ENCODE results near the gene EYA4.

EYA4 gene

DNA sequence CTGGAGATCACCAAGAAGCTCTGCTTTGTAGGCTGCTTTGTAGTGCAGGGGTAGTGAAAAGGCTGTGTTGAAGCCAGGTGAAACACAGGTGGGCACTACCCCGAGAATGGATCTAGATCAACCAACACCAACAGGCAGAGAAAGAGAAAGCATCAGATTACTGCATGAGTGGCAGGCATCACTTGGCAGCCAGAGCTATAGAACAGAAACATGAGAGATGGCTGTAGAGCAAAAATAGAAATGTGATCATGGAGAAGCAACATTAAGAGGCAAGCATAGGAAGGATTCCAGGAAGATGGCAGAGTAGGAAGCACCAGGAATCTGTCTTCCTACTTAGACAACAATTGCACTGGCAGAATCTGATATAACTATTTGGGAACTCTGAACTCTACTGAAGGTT is 336.7 kb downstream of the EYA4 start:
- DNase-seq (ENCODE audit: low read depth in 2 of 2) = no peak

Data from stimulated activated CD4-positive, alpha-beta T cell treated with anti-CD3 and anti-CD28 coated beads, Interleukin-12 subunit alpha, Interleukin-12 subunit beta, amount 100 ng/mL, for 24 hours (primary cell).